Stimulated activated CD4-positive, alpha-beta T cell treated with anti-CD3 and anti-CD28 coated beads, Interleukin-2, amount 100 ng/mL, for 48 hours (primary cell): ENCODE results near the gene NACC1.

Source experiments
- DNase-seq, 2 donors: peaks; one replicate each; pipeline ENCODE4 v3.0.0-alpha.2; 2020

The NACC1 gene

DNA sequence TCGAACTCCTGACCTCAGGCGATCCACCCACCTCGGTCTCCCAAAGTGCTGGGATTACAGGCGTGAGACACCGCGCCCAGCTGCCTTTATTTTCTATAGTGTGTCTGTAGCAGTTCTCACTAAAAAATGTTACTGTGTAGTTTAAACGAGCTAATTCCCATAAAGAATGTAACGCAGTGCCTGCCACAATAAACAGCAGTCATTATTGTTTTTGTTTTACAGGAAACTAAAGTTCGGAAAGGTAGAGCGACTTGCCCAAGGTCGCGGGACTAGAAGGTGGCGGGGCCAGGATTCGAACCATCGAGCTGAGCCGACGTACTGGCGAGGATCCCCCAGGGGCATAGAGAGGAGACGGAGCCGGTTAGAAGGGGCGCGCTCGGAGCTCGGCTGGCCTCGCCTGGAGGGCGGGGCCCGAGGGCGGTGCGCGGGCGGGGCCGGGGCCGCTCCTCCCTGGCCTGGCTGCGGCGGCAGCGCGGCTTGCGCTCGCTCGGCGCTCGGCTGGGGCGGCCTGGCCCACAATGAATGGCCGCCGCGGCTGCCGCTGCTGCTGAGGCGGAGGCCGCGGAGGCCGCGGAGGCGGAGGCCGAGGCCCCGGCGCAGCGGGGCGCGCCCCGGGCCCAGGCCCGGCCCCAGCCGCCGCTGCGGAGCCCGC, at the start of gene NACC1:
Gene NACC1, plus strand, starts transcription at position 493 of the 652 bp plus-strand sequence. CDS start 16,944 bp downstream, outside the sequence.
- DNase-seq, result peak; percentile 83 to 91

- no peak for DNase-seq
These were observed 48.4 kb upstream of the NACC1 start for GRCh38 chr19:13069415-13070359.

- no peak for DNase-seq
These were observed 47.5 kb upstream of the NACC1 start for GRCh38 chr19:13070425-13071140.

DNA sequence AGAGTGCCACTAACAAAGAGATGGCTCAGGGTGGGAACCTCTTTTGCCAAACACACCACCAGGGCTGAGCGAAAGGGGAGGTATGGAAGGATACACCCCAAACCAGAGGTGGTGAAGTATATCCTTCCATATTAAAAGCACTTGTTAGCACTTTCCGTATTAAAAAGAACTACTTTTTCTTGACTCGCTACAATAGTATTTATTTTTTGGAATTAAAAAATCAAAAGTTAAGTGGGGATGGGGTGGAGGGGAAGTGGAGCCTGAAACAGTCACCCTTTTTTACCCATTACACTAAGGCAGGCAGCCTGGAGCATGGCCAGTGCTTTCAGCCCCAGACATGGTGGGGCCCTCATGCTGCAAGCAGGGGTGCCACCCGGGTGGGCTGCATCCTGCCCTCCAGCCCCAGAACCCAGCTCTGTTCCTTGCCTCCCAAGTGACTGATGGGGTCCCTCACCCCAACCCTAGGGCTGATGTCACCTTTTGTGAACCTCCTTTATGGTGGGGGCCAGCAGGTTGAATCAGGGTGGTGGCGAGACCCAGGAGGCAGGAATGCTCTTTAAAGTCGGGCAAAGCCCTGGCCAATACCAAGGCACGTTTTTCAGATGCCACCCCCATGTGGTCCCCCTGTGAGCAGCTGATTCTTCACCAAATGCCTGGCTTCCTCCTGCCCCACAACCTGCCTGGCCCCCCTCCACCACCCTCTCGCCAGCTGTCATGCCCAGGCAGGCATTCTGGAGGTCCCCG, 46.4 kb upstream of the NACC1 start:
- no peak for DNase-seq

DNA sequence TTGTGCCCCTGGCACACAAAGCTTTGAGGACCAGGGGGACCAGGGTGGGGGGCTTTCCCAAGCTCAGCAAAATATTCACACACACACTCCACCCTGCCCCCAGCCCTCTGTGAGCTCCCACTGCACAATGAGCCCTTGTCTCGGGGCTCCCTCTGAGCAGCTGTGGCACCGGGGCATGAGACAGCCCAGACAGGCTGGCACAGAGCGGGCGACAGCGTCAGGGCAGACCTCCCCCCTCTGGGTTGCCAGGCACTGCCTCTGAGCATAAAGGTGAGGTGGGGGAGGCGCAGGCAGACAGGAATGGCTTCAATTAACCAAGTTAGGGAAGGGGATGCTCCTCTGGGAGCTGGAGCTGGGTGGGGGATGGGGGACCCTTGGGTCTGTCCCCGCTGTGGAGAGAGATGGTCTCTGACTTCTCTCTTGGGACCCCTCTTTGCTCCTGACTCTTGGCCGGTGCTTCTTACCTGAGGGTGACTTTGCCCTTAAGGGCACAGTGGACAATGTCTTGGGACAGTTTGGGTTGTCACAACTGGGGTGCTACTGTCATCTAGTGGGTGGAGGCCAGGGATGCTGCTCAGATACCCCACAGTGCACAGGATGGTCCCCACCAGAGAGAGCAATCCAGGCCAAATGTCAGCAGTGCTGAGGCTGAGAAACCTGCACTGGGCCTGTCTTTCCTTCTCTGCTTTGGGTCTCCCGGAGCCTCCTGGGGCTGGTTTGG, 45.7 kb upstream of the NACC1 start:
- DNase-seq, result no peak

GRCh38 chr19:13073263-13073662, 44.8 kb upstream of the NACC1 start:
- no peak for DNase-seq

GRCh38 chr19:13074378-13074777, 43.7 kb upstream of the NACC1 start:
- no peak for DNase-seq

- no peak for DNase-seq
These were observed 41.7 kb upstream of the NACC1 start for GRCh38 chr19:13076320-13076719.

- no peak for DNase-seq
These were observed 41.3 kb upstream of the NACC1 start for GRCh38 chr19:13076787-13077186.

- DNase-seq, result no peak
These were observed 40.8 kb upstream of the NACC1 start for GRCh38 chr19:13077240-13077639.

- no peak for DNase-seq
These were observed 39.7 kb upstream of the NACC1 start for GRCh38 chr19:13078381-13078780.

DNA sequence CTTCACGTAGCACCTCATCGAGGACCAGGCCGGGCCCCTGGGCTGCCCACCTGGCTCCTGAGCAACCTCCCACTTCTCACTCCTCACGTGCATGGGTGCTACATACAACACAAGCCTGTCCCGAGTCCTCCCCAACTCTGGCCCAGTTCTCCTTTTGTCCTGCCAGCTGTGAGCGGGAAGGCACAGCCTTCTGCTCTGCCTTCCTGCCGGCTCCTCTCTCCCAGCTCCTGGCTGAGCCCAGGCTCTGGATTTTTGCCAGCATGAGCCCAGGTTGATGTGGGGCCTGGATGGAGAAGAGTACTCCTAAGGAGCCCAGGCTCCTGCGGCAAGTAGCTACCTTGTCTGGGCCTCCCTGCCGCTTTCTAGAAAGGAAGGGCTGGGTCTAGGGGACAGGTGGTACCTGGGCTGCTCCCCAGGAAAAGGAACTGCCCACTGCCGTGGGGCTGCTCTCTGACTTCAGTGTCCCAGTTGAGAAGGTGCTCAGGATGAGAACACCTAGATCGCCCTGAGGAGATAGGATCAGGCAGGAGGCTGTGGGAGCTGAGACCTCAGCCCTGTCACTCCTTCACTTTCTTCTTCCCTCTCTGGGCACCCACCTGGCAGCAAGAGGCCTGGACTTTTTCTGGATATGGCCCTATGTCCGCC, 39.0 kb upstream of the NACC1 start:
- no peak for DNase-seq

DNA sequence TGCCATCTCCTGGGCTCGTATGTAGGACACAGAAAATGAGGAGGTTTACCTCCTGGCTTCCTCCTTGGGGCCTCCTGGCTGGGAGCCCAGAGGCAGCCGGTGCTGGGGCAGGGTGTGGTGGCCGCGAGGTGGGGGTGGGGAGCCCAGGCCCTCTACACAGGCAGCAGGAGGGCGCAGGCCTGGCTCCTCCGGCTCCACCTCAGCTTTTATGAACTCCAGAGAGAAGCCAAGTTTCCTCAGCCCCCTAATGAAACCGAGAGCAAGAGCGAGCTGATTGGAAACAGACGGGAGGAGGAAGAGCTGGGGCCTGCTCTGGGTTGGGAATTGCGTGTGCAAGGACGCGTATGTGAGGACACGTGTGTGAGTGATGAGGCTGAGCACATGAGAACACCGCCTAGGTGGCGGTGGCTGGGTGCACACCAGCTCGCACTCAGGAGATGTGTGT, 38.5 kb upstream of the NACC1 start:
- no peak for DNase-seq

DNA sequence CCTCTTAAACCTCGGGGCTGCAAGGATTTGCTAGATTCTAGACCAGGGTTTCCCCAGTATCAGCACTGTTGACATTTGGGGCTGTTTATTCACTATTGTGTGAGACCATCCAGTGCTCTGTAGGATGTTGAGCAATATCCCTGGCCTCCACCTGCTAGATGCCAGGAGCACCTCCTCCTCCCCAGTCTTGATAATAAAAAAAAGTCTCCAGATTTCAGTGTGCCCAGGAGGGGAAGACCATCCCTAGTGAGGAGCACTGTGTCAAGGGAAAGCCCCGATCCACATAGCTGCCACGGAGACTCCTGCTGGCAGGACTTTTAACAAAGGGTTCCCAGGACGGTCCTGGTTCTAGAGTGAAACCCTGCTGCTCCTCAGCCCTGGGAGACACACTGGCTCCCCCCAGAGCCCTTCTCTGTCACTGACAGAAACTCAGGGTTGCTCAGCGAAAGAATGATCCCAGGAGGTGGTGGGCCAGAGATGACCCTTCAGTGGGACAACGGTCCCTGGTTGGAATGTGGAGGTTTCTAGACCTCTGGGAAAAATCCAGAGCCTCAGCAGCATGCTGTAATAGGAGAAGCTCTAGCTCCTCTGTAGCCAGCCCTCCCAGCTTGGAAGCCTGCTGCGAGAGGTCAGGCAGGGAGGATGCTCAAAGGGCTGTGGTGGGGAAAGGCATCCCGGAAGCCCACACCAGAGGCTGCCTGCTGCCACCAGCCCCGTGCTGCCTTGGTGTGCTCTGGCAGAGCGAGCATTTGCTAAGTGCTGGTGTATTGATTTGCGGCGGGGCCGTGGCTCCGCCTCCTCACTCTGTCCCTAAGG, 35.7 kb upstream of the NACC1 start:
- DNase-seq, result no peak

DNA sequence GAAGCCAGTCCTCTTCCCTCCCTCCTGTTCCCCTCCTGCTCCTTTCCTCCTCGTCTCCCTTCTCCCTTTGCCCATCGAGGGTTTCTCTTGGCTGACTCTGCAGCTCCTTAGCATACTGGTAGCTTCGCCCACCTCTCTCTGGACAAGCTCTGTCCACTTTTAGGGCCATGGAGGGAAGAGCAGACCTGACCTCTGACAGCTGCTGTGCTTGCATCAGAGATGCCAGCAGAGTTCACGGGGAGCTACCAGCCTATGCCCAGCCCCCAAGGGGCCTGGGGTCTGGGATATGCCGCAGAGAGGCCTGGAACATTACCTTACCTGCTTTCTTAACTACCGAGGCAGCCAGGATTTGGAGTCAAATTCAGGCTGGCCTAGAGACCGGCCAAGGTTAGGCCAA, 35.1 kb upstream of the NACC1 start:
- DNase-seq, result no peak

- no peak for DNase-seq
These were observed 34.4 kb upstream of the NACC1 start for GRCh38 chr19:13083627-13084026.

DNA sequence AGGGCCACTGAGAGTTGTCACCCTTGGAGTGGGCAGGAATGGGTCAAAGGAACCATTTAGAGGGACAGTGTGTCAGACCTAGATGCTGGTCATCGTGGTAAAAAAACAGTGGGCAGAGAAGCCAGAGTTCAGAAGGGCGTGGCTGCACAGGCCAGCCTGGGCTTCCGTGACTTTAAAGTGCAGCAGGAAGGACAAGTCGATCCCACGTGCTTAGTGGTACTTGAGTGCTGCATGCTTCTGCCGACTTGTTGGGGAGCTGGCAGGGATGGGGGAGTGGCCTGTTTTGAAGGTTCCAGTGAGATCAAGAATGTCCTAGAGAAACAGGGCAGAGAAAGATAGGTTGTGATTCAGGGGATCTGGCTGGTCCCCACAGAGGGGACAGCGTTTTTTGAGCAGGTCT, 32.4 kb upstream of the NACC1 start:
- DNase-seq, result no peak

- DNase-seq, result no peak
These were observed 31.7 kb upstream of the NACC1 start for GRCh38 chr19:13086341-13086740.

- no peak for DNase-seq
These were observed 30.8 kb upstream of the NACC1 start for GRCh38 chr19:13087295-13087694.

DNA sequence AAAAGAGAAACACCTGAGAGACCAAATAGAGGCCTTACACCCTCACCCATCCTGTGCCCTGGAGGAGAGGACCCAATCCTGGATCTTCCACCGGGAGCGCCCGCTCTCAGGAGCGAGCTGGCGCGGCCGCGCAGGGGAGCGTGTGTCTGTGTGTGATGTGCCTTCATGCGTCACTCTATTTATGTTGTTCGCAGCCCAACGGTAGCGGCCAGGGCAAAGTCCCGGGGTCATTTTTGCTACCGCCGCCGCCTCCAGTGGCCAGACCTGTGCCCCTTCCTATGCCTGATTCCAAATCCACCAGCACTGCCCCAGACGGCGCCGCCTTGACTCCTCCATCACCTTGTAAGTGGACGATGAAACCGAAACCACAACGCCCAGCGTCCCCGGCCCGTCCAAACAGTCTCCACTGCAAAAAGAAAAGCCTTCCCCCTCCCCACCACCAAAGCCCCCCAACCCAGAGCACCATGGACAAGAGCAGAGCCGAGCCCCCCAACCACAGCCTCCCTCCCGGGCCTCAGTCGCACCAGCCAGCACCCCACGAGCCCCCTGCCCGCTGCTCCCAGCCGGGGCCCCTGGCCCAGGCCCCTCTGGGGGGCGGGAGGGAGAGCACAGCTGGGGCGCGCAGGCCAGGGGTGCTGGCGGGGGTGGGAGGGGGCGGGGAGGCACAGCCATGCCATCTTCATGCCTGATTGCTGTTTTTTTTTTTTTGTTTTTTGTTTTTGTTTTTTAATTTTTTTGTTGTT, 30.1 kb upstream of the NACC1 start:
- no peak for DNase-seq
